ACC112 (cell line): Measurements from ENCODE around the gene MLF2.

Experiments
- H2AFZ ChIP-seq: fragments of 200-600 bp; sonication (generic); one replicate; pipeline ENCODE4 v1.6.0; 2017; ENCODE audit warnings: antibody characterized with exemption, low read length; ENCODE audit not compliant: unreplicated experiment
- H3K27ac ChIP-seq: fragments of 200-600 bp; sonication (generic); 2 replicates; pipeline ENCODE4 v1.5.1; 2014; ENCODE audit warnings: low read depth, mild to moderate bottlenecking, antibody characterized with exemption, low read length, moderate library complexity
- H3K27me3 ChIP-seq: fragments of 200-600 bp; sonication (generic); 2 replicates; pipeline ENCODE4 v1.6.1; 2014; ENCODE audit warnings: mild to moderate bottlenecking, antibody characterized with exemption, low read length, moderate library complexity, mixed read lengths; ENCODE audit not compliant: insufficient read depth
- H3K36me3 ChIP-seq: fragments of 200-600 bp; sonication (generic); 2 replicates; pipeline ENCODE4 v1.6.1; 2016; ENCODE audit warnings: mild to moderate bottlenecking, antibody characterized with exemption, low read length, moderate library complexity, mixed read lengths; ENCODE audit not compliant: insufficient read depth
- H3K4me1 ChIP-seq: fragments of 200-600 bp; sonication (generic); one replicate; pipeline ENCODE4 v1.6.1; 2016; ENCODE audit warnings: low read length, mixed read lengths; ENCODE audit not compliant: insufficient read depth, unreplicated experiment, control insufficient read depth
- H3K4me3 ChIP-seq: fragments of 200-600 bp; sonication (generic); 2 replicates; pipeline ENCODE4 v1.5.1; 2014; ENCODE audit warnings: mild to moderate bottlenecking, low read depth, low read length
- H3K79me2 ChIP-seq: fragments of 200-600 bp; sonication (generic); one replicate; pipeline ENCODE4 v1.6.0; 2016; ENCODE audit warnings: low read length; ENCODE audit not compliant: control insufficient read depth, unreplicated experiment, insufficient read depth

The MLF2 gene

DNA sequence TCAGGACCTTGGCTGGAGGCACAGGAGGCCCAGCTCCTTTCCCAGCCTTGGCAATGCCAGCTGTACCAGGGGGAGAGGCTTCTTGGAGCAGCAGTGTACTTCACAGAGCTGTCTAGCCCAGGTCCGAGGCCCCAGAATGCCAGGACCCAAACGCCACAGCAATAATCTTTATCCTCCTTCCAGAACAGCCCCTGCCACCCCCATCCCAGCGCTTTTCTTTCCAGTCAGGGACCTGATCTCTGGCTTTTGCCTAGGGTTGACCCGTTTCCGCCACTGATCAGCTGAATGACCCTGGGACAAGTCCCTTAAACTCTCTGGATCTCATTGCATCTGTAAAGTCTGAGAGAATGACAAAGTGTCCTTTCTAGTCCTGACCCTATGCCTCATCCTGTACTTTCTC lies 24.4 kb upstream of the MLF2 start:
- H3K36me3 ChIP-seq: no peaks in the 10 kb centered on the region
- H3K27ac ChIP-seq: no peak overlapping the region
- H3K4me3 ChIP-seq: no peak overlapping the region
- no peak overlapping the region for H2AFZ ChIP-seq
- peaks cover 3% of the 10 kb centered on the region for H3K4me1 ChIP-seq
- no peaks in the 10 kb centered on the region for H3K27me3 ChIP-seq
- H3K79me2 ChIP-seq: no peaks in the 10 kb centered on the region

DNA sequence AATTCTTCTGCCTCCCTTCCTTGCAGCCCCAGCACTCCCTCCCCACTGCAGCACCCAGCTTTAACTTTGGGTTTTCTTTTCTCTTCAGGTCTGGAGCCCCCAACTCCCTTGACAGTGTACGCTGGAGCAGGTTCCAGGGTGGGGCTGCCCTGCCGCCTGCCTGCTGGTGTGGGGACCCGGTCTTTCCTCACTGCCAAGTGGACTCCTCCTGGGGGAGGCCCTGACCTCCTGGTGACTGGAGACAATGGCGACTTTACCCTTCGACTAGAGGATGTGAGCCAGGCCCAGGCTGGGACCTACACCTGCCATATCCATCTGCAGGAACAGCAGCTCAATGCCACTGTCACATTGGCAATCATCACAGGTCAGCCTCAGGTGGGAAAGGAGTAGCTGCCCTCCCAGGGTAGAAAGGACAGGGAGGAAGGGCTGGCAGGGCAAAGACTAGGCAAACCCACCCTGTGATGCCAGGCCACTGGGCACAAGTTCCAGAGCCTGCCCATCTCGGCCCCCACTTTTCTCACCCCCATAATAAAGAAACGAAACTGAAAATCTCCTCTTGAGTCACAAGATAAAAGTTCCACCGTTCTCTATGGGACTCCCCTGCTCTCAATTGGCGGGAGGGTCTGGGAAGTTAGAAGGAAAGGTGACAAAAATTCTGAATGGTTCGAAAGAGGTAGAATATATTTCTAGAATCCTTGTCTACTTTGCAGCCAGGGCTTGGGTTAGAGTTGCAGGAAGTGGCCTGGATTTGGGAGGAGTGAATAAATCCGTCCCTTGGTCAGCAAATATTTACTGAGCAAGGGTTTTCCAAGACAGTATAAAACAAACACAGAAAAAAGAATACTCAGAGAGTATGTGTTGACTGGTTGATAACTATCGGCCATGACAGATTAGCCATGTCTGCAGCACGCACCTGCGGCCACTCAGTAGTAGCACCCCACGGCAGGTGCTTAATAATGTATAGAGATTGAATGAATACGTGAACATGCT lies 22.5 kb upstream of the MLF2 start:
- no peaks in the 10 kb centered on the region for H3K27me3 ChIP-seq
- H3K4me3 ChIP-seq: no peak overlapping the region
- H3K79me2 ChIP-seq: no peaks in the 10 kb centered on the region
- no peak overlapping the region for H3K27ac ChIP-seq
- no peak overlapping the region for H2AFZ ChIP-seq
- peaks cover 3% of the 10 kb centered on the region for H3K4me1 ChIP-seq
- H3K36me3 ChIP-seq: no peaks in the 10 kb centered on the region

DNA sequence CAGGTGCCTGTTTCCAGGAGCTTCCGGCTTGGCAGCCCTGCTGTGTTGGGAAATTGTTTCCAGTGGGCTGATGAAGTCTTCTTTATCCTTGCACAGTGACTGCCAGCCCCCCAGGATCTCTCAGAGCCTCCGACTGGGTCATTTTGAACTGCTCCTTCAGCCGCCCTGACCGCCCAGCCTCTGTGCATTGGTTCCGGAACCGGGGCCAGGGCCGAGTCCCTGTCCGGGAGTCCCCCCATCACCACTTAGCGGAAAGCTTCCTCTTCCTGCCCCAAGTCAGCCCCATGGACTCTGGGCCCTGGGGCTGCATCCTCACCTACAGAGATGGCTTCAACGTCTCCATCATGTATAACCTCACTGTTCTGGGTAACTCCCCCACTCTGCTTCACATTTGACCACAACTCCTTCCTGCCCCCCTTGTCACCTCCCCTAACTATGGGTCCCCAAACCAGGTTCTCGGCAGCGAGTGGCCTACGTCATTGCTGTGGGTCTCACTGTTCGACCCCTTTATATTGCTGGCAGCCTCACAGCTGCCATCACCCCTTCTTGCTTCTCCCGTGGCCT lies 21.6 kb upstream of the MLF2 start:
- no peaks in the 10 kb centered on the region for H3K27me3 ChIP-seq
- H2AFZ ChIP-seq: no peak overlapping the region
- no peaks in the 10 kb centered on the region for H3K36me3 ChIP-seq
- H3K79me2 ChIP-seq: no peaks in the 10 kb centered on the region
- peaks cover 3% of the 10 kb centered on the region for H3K4me1 ChIP-seq
- no peak overlapping the region for H3K4me3 ChIP-seq
- no peak overlapping the region for H3K27ac ChIP-seq

DNA sequence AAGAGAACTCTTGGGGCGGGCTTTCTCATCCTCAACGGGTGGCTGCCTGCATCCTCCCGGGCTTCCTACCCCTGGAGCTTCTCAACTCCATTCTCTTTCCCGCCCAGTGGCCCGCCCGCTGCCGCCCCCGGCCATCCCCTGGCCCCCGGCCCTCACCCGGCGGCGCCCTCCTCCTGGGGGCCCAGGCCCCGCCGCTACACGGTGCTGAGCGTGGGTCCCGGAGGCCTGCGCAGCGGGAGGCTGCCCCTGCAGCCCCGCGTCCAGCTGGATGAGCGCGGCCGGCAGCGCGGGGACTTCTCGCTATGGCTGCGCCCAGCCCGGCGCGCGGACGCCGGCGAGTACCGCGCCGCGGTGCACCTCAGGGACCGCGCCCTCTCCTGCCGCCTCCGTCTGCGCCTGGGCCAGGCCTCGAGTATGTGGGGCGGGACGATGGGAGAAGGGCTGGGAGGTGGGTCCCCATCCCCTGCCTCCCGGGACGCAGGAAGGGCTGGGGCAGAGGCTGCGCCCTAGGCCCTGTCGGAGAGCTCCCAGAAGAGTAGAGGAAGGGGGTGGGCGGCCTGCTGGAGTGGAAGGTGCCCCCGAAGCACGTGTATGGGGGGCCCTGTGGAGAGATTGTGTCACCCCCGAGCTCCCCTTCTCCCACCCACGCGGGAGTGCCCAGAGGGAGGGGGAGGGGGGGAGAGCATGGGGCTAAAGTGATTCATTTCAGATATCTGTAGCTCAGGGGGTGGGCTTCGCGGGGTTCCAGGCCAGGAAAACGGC lies 20.8 kb upstream of the MLF2 start:
- Histone ChIP-seq H3K36me3 (no peaks in the 10 kb centered on the region), H3K79me2 (peaks cover 3% of the 10 kb centered on the region), H3K4me3 (no peak overlapping the region), H2AFZ (no peak overlapping the region), H3K27ac (no peak overlapping the region), H3K4me1 (peaks cover 9% of the 10 kb centered on the region), H3K27me3 (no peaks in the 10 kb centered on the region)

DNA sequence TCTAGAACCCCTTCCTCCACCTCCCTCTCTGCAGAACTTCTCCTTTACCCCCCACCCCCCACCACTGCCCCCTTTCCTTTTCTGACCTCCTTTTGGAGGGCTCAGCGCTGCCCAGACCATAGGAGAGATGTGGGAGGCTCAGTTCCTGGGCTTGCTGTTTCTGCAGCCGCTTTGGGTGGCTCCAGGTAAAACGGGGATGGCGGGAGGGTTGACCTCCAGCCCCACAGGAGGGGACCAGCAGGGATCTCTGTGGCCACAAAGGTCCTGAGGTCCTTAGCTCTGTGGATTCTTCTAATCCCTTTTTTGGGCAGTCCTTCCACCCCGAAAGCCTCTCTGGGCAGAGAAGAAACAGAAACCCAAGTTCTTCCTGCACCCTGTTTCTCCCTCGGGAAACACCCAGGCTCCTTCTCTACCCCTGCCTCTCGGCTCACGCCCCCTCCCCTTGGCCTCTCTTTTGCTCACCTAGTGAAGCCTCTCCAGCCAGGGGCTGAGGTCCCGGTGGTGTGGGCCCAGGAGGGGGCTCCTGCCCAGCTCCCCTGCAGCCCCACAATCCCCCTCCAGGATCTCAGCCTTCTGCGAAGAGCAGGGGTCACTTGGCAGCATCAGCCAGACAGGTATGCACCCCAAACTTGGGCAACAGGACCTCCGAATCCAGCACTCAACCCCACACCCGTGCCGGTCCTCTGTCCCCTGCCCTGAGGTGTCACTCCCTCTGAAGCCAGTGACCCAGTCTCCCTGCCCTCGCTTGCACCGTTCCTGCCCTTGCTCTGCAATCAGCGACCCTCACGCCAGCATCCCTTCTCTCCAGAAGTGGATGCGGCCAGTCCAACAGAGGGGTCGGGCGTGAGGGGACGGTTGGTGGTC lies 20.0 kb upstream of the MLF2 start:
- peaks cover 11% of the 10 kb centered on the region for H3K79me2 ChIP-seq
- H3K27ac ChIP-seq: no peak overlapping the region
- no peaks in the 10 kb centered on the region for H3K36me3 ChIP-seq
- H3K4me3 ChIP-seq: no peak overlapping the region
- H3K4me1 ChIP-seq: peaks cover 14% of the 10 kb centered on the region
- H3K27me3 ChIP-seq: no peaks in the 10 kb centered on the region
- H2AFZ ChIP-seq: no peak overlapping the region

DNA sequence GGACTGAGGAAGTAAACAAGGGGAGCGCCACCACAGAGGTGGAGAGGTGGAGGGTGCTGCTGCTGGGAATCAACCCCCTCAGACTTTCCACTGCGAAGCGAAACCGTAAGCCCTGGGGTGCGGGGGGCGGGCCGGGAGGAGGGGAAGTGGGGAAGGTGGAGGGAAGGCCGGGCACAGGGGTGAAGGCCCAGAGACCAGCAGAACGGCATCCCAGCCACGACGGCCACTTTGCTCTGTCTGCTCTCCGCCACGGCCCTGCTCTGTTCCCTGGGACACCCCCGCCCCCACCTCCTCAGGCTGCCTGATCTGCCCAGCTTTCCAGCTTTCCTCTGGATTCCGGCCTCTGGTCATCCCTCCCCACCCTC lies 19.4 kb upstream of the MLF2 start, which contains the start of gene LAG3:
Gene LAG3 (plus strand): TSS at position 190 of the 365 bp plus-strand sequence. CDS start 333 bp downstream, outside the sequence.
- Histone ChIP-seq H3K4me1 (peaks cover 14% of the 10 kb centered on the region), H3K27ac (no peak within 1 kb of the TSS), H3K4me3 (no peak within 1 kb of the TSS), H3K79me2 (peaks cover 17% of the 10 kb centered on the region), H2AFZ (no peak within 1 kb of the TSS), H3K36me3 (no peaks in the 10 kb centered on the region), H3K27me3 (no peaks in the 10 kb centered on the region)

DNA sequence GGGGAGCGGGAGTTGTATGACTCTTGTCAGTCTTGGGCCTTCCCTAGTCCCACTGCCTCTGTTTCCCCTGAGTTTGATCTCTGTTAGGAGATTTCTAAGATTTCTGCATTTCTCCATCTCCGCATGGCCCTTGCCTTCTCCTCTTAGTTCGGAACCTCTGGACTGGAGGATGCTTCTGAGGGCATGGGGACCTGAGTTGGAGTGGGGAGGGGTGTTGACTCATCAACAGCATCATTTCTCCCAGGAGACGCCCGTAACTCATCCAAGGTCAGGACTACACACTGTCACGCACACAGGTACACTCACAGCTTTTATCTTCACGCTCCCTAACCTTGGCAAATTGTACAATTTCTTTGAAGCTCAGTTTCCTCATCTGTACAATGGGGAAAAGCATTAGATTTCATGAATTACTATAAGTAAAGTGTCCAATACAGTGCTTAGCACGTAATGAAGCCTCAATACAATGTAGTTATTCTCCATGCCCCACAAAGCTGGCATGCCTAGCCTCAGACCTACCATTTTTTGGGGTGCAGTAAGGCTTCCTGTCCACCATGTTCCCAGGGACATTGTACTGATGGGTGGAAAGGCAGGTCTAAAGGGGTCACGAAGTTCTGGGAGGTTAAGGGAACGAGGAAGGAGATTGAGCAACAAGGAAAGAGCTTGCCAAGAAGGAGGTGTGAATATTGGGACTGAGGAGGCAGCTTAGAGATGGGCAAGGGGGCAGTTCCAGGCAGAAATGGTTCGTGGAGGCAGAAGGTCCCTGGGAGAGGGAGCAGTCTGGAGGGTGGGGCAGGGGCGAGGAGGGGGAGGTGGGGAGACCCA lies 18.8 kb upstream of the MLF2 start:
- no peaks in the 10 kb centered on the region for H3K36me3 ChIP-seq
- H2AFZ ChIP-seq: no peak overlapping the region
- H3K27me3 ChIP-seq: no peaks in the 10 kb centered on the region
- peaks cover 14% of the 10 kb centered on the region for H3K4me1 ChIP-seq
- peaks cover 23% of the 10 kb centered on the region for H3K79me2 ChIP-seq
- no peak overlapping the region for H3K4me3 ChIP-seq
- H3K27ac ChIP-seq: no peak overlapping the region

DNA sequence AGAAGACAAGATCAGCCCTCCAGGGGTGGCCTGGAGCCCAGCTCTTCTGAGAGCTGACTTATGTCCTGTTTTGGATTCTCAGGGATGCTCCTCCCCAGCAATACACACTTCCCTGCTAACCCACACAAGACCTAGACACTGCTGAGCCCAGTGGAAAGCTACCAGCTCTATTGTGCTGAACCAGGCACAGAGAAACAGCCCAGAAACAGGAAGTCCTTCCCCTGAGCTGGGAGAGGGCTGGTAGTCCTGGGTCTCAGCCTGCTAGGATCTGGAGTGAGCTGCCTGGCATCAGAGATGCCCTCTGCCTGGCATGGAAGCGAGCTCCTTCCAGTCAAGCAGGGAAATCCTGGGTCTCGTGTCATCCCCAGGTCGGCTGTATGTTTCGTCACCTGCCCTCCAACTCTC lies 18.2 kb upstream of the MLF2 start:
- Histone ChIP-seq H3K4me1 (peaks cover 14% of the 10 kb centered on the region), H3K27ac (no peak overlapping the region), H3K4me3 (no peak overlapping the region), H3K27me3 (no peaks in the 10 kb centered on the region), H3K79me2 (peaks cover 30% of the 10 kb centered on the region), H2AFZ (no peak overlapping the region), H3K36me3 (no peaks in the 10 kb centered on the region)

DNA sequence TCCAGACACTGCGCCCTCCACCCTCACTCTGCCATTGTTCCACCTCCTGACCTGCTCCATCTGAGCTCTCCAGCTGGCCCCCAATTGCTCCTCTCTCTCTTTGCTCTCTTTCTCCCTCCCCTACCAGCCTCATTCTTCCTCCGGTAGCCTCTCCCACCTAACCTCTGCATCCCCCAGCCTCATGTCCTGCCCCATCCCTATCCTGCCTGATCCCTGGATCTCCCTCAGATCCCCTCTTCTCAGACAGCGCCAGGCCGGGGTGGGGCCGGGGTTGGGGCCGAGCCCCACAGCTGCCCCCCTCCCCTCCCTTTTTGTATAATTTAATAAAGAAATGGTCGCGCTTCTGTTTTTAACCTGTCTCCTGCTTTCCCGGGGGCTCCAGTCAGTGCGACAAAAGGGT lies 17.7 kb upstream of the MLF2 start:
- Histone ChIP-seq H3K27ac (no peak overlapping the region), H3K36me3 (no peaks in the 10 kb centered on the region), H3K27me3 (no peaks in the 10 kb centered on the region), H3K4me3 (no peak overlapping the region), H3K79me2 (peaks cover 32% of the 10 kb centered on the region), H2AFZ (no peak overlapping the region), H3K4me1 (peaks cover 16% of the 10 kb centered on the region)
